Endothelial cell of umbilical vein (primary cell): Measurements from ENCODE around the gene ACADSB.

Experiments used
- CTCF ChIP-seq, 2 donors: IDR thresholded peaks; 1 replicate in 1 of 2; 2 replicates in 1 of 2; pipeline ENCODE4 v1.5.1; 2011; ENCODE audit warnings: low read length in 2 of 2, mild to moderate bottlenecking in 2 of 2, moderate library complexity in 2 of 2, control low read depth in 1 of 2, inconsistent platforms in 1 of 2, low read depth in 1 of 2; ENCODE audit not compliant: insufficient read depth in 1 of 2; ENCODE audit errors: extremely low read depth in 1 of 2
- EZH2 ChIP-seq: IDR thresholded peaks from 2 replicates; pipeline ENCODE4 v1.6.1; 2012; ENCODE audit warnings: borderline replicate concordance, low read depth, mild to moderate bottlenecking, moderate library complexity, low read length, inconsistent platforms; ENCODE audit not compliant: severe bottlenecking
- JUN ChIP-seq: IDR thresholded peaks from 2 replicates; pipeline ENCODE4 v1.6.1; 2011; ENCODE audit warnings: borderline replicate concordance, low read depth; ENCODE audit not compliant: insufficient read length, insufficient read depth
- POLR2A ChIP-seq: IDR thresholded peaks from 2 replicates; pipeline ENCODE4 v1.6.1; 2012; ENCODE audit warnings: low read depth, mild to moderate bottlenecking, control low read depth, low read length
- POLR2AphosphoS5 ChIP-seq: IDR thresholded peaks from 2 replicates; pipeline ENCODE4 v1.6.1; 2012; ENCODE audit warnings: low read depth, mild to moderate bottlenecking, control low read depth, low read length, moderate library complexity; ENCODE audit not compliant: insufficient read depth
- TF ChIP-seq, protein P1 (sequence below): IDR thresholded peaks from 2 replicates; pipeline ENCODE4 v1.6.1; 2011; ENCODE audit not compliant: insufficient read depth, insufficient read length

DNA sequence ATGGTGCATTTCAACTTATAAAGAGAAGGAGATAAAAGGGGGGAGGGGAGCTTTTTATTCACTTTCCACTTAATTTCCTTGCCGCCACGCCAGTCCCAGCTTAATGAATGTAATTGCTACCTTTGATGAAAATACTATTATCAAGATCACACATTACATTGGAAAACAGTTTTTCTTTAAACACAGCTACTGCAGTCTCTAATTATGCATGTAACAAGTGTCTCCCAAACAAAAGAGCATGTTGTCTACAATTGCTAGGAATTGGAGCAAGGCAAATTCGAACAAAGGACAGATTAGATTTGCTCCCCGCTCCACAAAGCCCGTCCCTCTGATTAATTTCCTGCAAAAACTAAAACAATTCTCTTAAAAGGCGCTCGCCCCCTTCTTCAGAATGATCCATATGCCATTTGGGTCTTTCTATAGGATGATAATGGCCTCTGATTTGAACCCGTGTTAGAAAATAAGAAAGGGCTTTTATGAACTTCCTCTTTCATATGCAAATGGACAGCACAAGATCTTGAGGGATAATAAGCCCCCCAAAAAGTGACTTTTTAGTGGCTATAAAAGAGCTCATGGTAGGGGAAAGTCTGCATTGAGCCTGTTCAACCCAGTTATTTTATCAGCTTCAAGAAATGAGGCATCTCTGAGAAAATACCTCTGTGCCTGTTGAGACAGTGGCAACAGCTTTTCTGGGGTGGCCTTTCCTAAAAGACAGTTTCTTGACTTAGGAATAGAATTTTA, 60.6 kb downstream of the ACADSB start:
- TF ChIP-seq POLR2A (no peak), EZH2 (no peak), POLR2AphosphoS5 (no peak), CTCF (IDR thresholded peaks at IDR 0.05; ENCODE audit: extremely low read depth in 1 of 2, insufficient read depth in 1 of 2, low read depth in 1 of 2, low read length in 2 of 2) (no peak), JUN (no peak)
- TF ChIP-seq, protein P1, sequence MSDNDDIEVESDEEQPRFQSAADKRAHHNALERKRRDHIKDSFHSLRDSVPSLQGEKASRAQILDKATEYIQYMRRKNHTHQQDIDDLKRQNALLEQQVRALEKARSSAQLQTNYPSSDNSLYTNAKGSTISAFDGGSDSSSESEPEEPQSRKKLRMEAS: no peak
